Trophoblast cell (in vitro differentiated cells and primary cell): ENCODE measurements around the gene ZBTB20.

Source experiments
- DNase-seq, 2 donors: peaks; one replicate each; pipeline ENCODE4 v3.0.0-alpha.2; 2016
- H2AFZ ChIP-seq: 2 replicates; pipeline ENCODE4 v1.6.1; 2013; ENCODE audit warnings: low read length, moderate library complexity, mild to moderate bottlenecking; ENCODE audit not compliant: insufficient read depth, poor library complexity
- H2AK5ac ChIP-seq: 2 replicates; pipeline ENCODE4 v1.6.1; 2013; ENCODE audit warnings: mild to moderate bottlenecking, low read length
- H2BK120ac ChIP-seq: 2 replicates; pipeline ENCODE4 v1.6.1; 2013; ENCODE audit warnings: low read length, mild to moderate bottlenecking, moderate library complexity; ENCODE audit not compliant: insufficient read depth, poor library complexity
- H2BK12ac ChIP-seq: 2 replicates; pipeline ENCODE4 v1.6.1; 2013; ENCODE audit warnings: mild to moderate bottlenecking, low read length, moderate library complexity
- H2BK5ac ChIP-seq: 2 replicates; pipeline ENCODE4 v1.6.1; 2013; ENCODE audit warnings: low read length, low read depth, moderate library complexity, mild to moderate bottlenecking; ENCODE audit not compliant: poor library complexity
- H3K14ac ChIP-seq: 2 replicates; pipeline ENCODE4 v1.6.1; 2013; ENCODE audit warnings: mild to moderate bottlenecking, low read length
- H3K18ac ChIP-seq: 2 replicates; pipeline ENCODE4 v1.6.1; 2013; ENCODE audit warnings: mild to moderate bottlenecking, low read length
- H3K23ac ChIP-seq: 2 replicates; pipeline ENCODE4 v1.6.1; 2013; ENCODE audit warnings: low read length
- H3K27ac ChIP-seq: 2 replicates; pipeline ENCODE4 v1.5.1; 2013; ENCODE audit warnings: low read depth, mild to moderate bottlenecking, inconsistent platforms, low read length, moderate library complexity
- H3K27me3 ChIP-seq: 2 replicates; pipeline ENCODE4 v1.6.1; 2013; ENCODE audit warnings: inconsistent platforms, mild to moderate bottlenecking, low read length, moderate library complexity; ENCODE audit not compliant: insufficient read depth
- H3K36me3 ChIP-seq, 2 experiments: 1 replicate in 1 of 2; 2 replicates in 1 of 2; pipeline ENCODE4 v1.6.1; 2013; ENCODE audit warnings: low read length in 2 of 2, mild to moderate bottlenecking in 2 of 2, moderate library complexity in 1 of 2; ENCODE audit not compliant: insufficient read depth in 2 of 2, control insufficient read depth in 1 of 2
- H3K4ac ChIP-seq: 2 replicates; pipeline ENCODE4 v1.6.1; 2013; ENCODE audit warnings: low read depth, mild to moderate bottlenecking, low read length, moderate library complexity
- H3K4me1 ChIP-seq, 2 experiments: 1 replicate in 1 of 2; 2 replicates in 1 of 2; pipeline ENCODE4 v1.6.1; 2013; ENCODE audit warnings: low read length in 2 of 2, mild to moderate bottlenecking in 2 of 2, moderate library complexity in 1 of 2; ENCODE audit not compliant: insufficient read depth in 2 of 2, control insufficient read depth in 1 of 2
- H3K4me2 ChIP-seq: 2 replicates; pipeline ENCODE4 v1.6.1; 2013; ENCODE audit warnings: inconsistent platforms, mild to moderate bottlenecking, low read length, moderate library complexity
- H3K4me3 ChIP-seq: 2 replicates; pipeline ENCODE4 v1.5.1; 2013; ENCODE audit warnings: mild to moderate bottlenecking, low read depth, low read length, inconsistent platforms
- H3K79me1 ChIP-seq: one replicate; pipeline ENCODE4 v1.6.1; 2013; ENCODE audit warnings: low read length
- H3K79me2 ChIP-seq: 2 replicates; pipeline ENCODE4 v1.6.1; 2013; ENCODE audit warnings: low read length, mild to moderate bottlenecking; ENCODE audit not compliant: control insufficient read depth, insufficient read depth, poor library complexity
- H3K9ac ChIP-seq: 2 replicates; pipeline ENCODE4 v1.6.1; 2013; ENCODE audit warnings: mild to moderate bottlenecking, low read length
- H3K9me3 ChIP-seq: 2 replicates; pipeline ENCODE4 v1.6.1; 2013; ENCODE audit warnings: low read depth, mild to moderate bottlenecking, control low read depth, inconsistent platforms, low read length; ENCODE audit not compliant: insufficient read depth
- H4K12ac ChIP-seq: 2 replicates; pipeline ENCODE4 v1.6.1; 2013; ENCODE audit warnings: low read depth, mild to moderate bottlenecking, low read length, moderate library complexity
- H4K8ac ChIP-seq: 2 replicates; pipeline ENCODE4 v1.6.1; 2013; ENCODE audit warnings: low read depth, mild to moderate bottlenecking, low read length, moderate library complexity
- H4K91ac ChIP-seq: one replicate; pipeline ENCODE4 v1.6.1; 2013; ENCODE audit warnings: low read depth, mild to moderate bottlenecking, low read length, moderate library complexity
- WGBS: extraction: QIAGEN DNeasy Blood & Tissue Kit; methylation state at CpG from one replicate; pipeline ENCODE4 v1.1.7; 2013; ENCODE audit warnings: missing lambda C conversion rate; ENCODE audit not compliant: insufficient read length, insufficient coverage; ENCODE audit errors: extremely low coverage; 5-methylcytosine and 5-hydroxymethylcytosine counted together

The ZBTB20 gene

DNA sequence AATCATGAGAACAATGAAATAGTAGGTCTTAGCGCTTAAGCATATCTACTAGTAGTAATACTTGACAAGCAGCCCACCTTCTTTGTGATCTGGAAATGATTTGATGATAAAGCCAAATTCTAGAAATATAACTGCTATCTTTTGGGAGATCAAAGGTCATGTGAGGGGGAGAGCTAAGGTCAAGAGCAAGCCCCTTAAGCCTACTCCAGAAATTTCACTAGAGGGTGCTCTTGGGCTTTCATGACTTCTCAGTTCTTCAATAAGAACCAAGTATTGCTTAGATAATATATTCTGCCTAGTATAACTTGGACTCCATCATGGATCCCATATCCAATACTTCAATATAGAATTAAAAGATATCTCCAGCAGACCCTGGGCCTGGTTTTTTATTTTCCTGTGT is 319.6 kb downstream of the ZBTB20 start:
- H3K4me2 ChIP-seq = no peak overlapping the region
- H3K14ac ChIP-seq = no peak overlapping the region
- H3K27ac ChIP-seq = no peak overlapping the region
- H2BK5ac ChIP-seq = no peak overlapping the region
- no peak overlapping the region for H2AK5ac ChIP-seq
- no peaks in the 10 kb centered on the region for H3K27me3 ChIP-seq
- peak in 1 of 2 donors; percentile 61 for DNase-seq
- no peak overlapping the region for H2BK12ac ChIP-seq
- no peak overlapping the region for H2AFZ ChIP-seq
- no peak overlapping the region for H2BK120ac ChIP-seq
- no peak overlapping the region for H3K9ac ChIP-seq
- H3K36me3 ChIP-seq = no peaks in the 10 kb centered on the region
- no peak overlapping the region for H3K23ac ChIP-seq
- H4K12ac ChIP-seq = no peak overlapping the region
- no peaks in the 10 kb centered on the region for H3K4me1 ChIP-seq
- no peak overlapping the region for H4K91ac ChIP-seq
- no peak overlapping the region for H4K8ac ChIP-seq
- H3K4ac ChIP-seq = no peak overlapping the region
- no peaks in the 10 kb centered on the region for H3K79me2 ChIP-seq
- H3K9me3 ChIP-seq = no peaks in the 10 kb centered on the region
- H3K4me3 ChIP-seq = no peak overlapping the region
- no peaks in the 10 kb centered on the region for H3K79me1 ChIP-seq
- no peak overlapping the region for H3K18ac ChIP-seq
- WGBS = no CpG with 5 or more reads among the region's 1 CpG

DNA sequence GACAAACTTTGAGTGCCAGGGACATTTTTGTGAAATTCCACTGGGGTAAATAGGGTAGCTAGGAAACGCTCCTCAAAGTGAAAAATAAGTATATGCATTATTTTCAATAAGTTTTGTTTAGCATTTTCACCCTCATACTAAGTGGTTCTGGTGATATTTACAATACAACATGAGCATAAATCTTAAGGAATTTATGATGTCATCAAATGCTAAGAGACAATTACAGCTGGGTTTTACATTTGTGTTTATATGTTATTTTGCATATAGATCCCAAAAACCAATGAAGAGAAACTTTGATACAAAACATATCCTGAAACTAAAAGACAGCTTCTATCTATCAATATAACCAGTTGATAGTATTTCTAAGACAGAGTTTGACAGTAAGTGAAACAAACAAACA is 323.1 kb downstream of the ZBTB20 start:
- H4K91ac ChIP-seq = no peak overlapping the region
- H2BK5ac ChIP-seq = no peak overlapping the region
- H3K9ac ChIP-seq = no peak overlapping the region
- no peak overlapping the region for H2BK12ac ChIP-seq
- H3K79me2 ChIP-seq = no peaks in the 10 kb centered on the region
- H3K18ac ChIP-seq = no peak overlapping the region
- no peak overlapping the region for H3K23ac ChIP-seq
- H3K9me3 ChIP-seq = no peaks in the 10 kb centered on the region
- no peak overlapping the region for H3K4me2 ChIP-seq
- H4K8ac ChIP-seq = no peak overlapping the region
- DNase-seq = no peak
- H4K12ac ChIP-seq = no peak overlapping the region
- H3K4ac ChIP-seq = no peak overlapping the region
- WGBS = no CpG with 5 or more reads among the region's 1 CpG
- H3K27me3 ChIP-seq = no peaks in the 10 kb centered on the region
- H3K27ac ChIP-seq = no peak overlapping the region
- H3K4me3 ChIP-seq = no peak overlapping the region
- H3K36me3 ChIP-seq = no peaks in the 10 kb centered on the region
- H3K79me1 ChIP-seq = no peaks in the 10 kb centered on the region
- no peak overlapping the region for H2AFZ ChIP-seq
- no peak overlapping the region for H2BK120ac ChIP-seq
- no peak overlapping the region for H2AK5ac ChIP-seq
- H3K4me1 ChIP-seq = no peaks in the 10 kb centered on the region
- H3K14ac ChIP-seq = no peak overlapping the region

DNA sequence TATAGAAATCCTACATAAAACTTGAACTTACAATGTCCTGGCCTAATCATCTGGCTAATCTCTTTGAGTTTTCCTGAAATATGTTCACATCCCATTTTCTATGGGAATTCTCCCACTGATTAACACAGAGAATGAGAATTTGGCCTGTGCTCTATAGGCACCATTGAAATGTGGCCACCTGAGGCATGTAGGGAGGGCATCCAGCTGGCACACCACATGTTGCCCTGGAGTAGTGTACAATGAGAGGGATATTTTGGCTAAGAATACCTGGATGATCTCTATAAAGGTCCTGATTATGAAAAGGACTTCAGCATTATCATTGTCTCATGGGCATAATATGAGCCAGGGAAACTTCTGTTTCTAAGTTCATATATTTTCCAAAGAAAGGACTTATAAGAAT is 324.0 kb downstream of the ZBTB20 start:
- H3K79me1 ChIP-seq = no peaks in the 10 kb centered on the region
- no peaks in the 10 kb centered on the region for H3K36me3 ChIP-seq
- no peaks in the 10 kb centered on the region for H3K27me3 ChIP-seq
- DNase-seq = no peak
- no peak overlapping the region for H3K9ac ChIP-seq
- H3K9me3 ChIP-seq = no peaks in the 10 kb centered on the region
- no peak overlapping the region for H3K18ac ChIP-seq
- no peak overlapping the region for H2AK5ac ChIP-seq
- H2BK12ac ChIP-seq = no peak overlapping the region
- H3K4me1 ChIP-seq = no peaks in the 10 kb centered on the region
- H2BK120ac ChIP-seq = no peak overlapping the region
- no peak overlapping the region for H3K4ac ChIP-seq
- no peak overlapping the region for H2AFZ ChIP-seq
- no peak overlapping the region for H3K27ac ChIP-seq
- H3K23ac ChIP-seq = no peak overlapping the region
- H4K91ac ChIP-seq = no peak overlapping the region
- no peak overlapping the region for H3K4me3 ChIP-seq
- no peak overlapping the region for H3K14ac ChIP-seq
- no peak overlapping the region for H4K8ac ChIP-seq
- H2BK5ac ChIP-seq = no peak overlapping the region
- no peak overlapping the region for H4K12ac ChIP-seq
- H3K79me2 ChIP-seq = no peaks in the 10 kb centered on the region
- H3K4me2 ChIP-seq = no peak overlapping the region

DNA sequence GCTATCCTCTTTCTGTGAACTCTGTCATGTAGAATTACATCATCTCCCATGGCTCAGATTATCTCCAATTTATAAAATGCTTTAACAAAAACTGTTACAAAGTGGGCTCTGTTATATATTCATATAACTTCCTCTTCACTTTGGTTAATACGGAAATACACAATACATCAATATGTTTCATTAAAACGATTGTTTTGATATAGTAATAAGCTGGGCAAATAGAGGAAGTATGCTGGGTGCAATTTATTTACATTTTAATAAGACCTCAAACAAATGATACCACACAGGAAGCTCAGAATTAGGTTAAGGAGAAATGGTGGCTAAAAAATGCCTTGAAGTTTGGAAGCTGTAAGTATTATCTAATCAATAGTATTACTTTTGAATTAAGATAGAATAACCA is 331.0 kb downstream of the ZBTB20 start:
- H2BK120ac ChIP-seq = no peak overlapping the region
- H2AFZ ChIP-seq = no peak overlapping the region
- DNase-seq = no peak
- H3K36me3 ChIP-seq = no peaks in the 10 kb centered on the region
- no peak overlapping the region for H4K8ac ChIP-seq
- H3K4ac ChIP-seq = no peak overlapping the region
- H4K12ac ChIP-seq = no peak overlapping the region
- H3K14ac ChIP-seq = no peak overlapping the region
- no peak overlapping the region for H3K9ac ChIP-seq
- H3K4me2 ChIP-seq = no peak overlapping the region
- H3K27me3 ChIP-seq = no peaks in the 10 kb centered on the region
- no peaks in the 10 kb centered on the region for H3K9me3 ChIP-seq
- WGBS = no CpG with 5 or more reads among the region's 2 CpGs
- H2AK5ac ChIP-seq = no peak overlapping the region
- H3K4me3 ChIP-seq = no peak overlapping the region
- H2BK5ac ChIP-seq = no peak overlapping the region
- H3K79me2 ChIP-seq = no peaks in the 10 kb centered on the region
- no peak overlapping the region for H2BK12ac ChIP-seq
- no peaks in the 10 kb centered on the region for H3K79me1 ChIP-seq
- no peaks in the 10 kb centered on the region for H3K4me1 ChIP-seq
- no peak overlapping the region for H4K91ac ChIP-seq
- H3K18ac ChIP-seq = no peak overlapping the region
- H3K27ac ChIP-seq = no peak overlapping the region
- H3K23ac ChIP-seq = no peak overlapping the region
